Measurements from ENCODE around the gene GAP43. TPM values are rescaled to one million over a fixed set of nuclear protein-coding genes. Genes with fewer than 3 reads are reported as not detected.

The GAP43 gene
- total RNA-seq, 2 donors from 2014 or later, result not detected

DNA sequence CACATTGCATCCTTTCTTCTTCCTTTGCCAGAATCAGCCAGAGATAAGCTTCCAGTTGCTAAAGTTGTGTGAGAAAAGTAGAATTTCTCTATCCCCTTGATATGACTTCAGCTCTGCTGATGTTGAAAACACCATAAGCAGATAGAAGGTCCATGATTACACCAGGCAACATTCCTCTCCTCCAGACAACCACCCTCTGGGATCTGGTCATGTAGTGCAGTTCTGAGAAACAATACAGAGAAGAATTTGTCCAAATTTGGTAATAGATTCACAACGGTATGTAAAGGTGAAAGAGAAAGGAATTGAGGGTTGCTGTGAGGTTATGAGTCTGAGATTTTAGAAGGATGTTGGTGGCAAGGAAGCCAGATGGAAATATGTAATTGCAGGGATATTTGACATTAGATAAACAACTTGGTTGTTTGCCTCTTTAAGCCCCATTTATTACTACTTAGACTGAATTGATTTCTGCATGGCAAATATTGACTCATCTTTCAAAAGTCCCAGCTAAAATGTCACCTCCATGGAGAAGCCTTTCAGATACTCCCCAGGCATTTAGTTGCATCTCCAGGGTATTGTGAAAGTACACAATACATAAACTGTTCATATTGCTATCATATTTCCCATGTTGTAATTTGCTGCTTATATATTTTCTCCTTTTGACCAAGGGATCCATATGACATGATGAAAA is 134.9 kb downstream of the GAP43 start:
- Mint-ChIP-seq H3K27ac (no peak overlapping the region), H3K36me3 (no peaks in the 10 kb centered on the region), H3K9me3 (no peaks in the 10 kb centered on the region)
- DNase-seq (ENCODE audit: low spot score in 2 of 2), result no peak
- ATAC-seq, result no peak

DNA sequence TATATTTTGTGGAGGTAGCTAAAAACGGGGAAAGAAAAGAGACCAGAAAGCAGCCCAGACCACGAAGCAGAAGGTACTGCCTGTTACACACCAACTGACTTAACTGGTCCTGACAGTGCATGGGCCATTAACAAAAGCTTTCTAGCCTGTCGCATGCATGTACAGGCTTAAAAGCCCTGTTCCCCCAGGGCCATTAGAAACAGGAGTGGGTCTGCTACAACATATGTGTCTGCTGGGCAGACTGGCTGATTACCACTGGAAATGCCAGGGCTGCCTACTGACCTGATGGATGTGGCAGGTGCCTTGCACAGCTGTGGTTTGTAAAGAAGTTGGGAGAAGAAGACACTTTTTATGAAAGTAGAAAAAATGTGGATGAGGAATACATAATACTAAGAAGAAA is 137.4 kb downstream of the GAP43 start:
- Mint-ChIP-seq H3K27ac (no peak overlapping the region), H3K9me3 (no peaks in the 10 kb centered on the region), H3K36me3 (no peaks in the 10 kb centered on the region)
- ATAC-seq (no peak), DNase-seq (ENCODE audit: low spot score in 2 of 2) (no peak)

DNA sequence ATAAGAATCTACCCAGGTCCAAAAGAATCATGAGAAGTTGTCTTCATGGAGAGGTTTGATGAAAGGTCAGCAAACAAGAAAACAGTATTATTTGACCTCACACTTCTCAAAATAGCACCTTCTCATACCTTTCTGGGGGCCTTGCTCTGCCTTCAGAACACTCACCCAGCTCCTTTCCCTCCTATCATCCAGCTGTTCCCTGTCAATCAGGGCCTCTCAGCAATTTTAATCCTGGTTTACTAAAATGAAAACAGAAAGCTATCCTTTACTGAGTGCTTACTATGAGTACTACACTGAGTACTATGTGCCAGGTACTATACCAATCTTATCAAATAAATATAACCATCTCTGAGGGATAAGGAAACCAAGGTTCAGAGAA is 138.6 kb downstream of the GAP43 start:
- no peak for DNase-seq (ENCODE audit: low spot score in 2 of 2)
- no peaks in the 10 kb centered on the region for H3K9me3 Mint-ChIP-seq

GRCh38 chr3:115766587-115767482 is 143.5 kb downstream of the GAP43 start:
- DNase-seq (ENCODE audit: low spot score in 2 of 2) (no peak), ATAC-seq (no peak)
- Mint-ChIP-seq H3K9me3 (no peaks in the 10 kb centered on the region), H3K36me3 (no peaks in the 10 kb centered on the region), H3K27ac (no peak overlapping the region)

More for the DNA sequence above, 138.6 kb downstream of the GAP43 start:
- ATAC-seq, result no peak
- no peak overlapping the region for H3K27ac Mint-ChIP-seq
- H3K36me3 Mint-ChIP-seq, result no peaks in the 10 kb centered on the region

DNA sequence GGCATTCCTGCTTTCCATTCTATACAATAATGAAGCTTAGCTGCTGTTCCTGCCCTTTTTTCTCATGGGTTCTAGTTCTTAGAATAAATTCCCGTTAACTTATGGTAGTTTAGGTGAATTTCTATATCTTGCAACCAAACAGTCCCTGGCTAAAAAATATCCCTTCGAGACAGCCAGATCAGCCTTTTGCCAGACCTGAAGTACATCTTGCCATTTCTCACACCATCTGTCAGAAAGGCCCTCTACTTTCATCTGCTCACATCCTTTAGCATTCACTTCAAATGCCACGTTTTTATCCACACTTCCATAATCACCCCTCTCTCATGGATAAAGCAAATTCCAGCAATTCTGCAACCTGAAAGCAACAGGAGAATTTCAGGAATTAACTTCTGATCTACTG is 145.4 kb downstream of the GAP43 start:
- H3K9me3 Mint-ChIP-seq, result no peaks in the 10 kb centered on the region
- ATAC-seq (no peak), DNase-seq (ENCODE audit: low spot score in 2 of 2) (no peak)
- H3K36me3 Mint-ChIP-seq, result no peaks in the 10 kb centered on the region
- no peak overlapping the region for H3K27ac Mint-ChIP-seq

Data from activated naive CD4-positive, alpha-beta T cell treated with anti-CD3 and anti-CD28 coated beads, Interleukin-2, amount 50 U/mL, for 72 hours (primary cell).